ENCODE data around the gene NLGN1. TPM values are rescaled to one million over a fixed set of nuclear protein-coding genes. Genes with fewer than 3 reads are reported as not detected.

NLGN1 gene
- total RNA-seq, 1 experiment from 2014 or later = 0.85 TPM

- intact Hi-C loops (cut with micrococcal nuclease; ENCODE audit: unreplicated experiment) (no loop called here), in situ Hi-C loops (cut with HindIII; ENCODE audit: low pct_unique_long_range_greater_than_20kb, low sequenced_read_pairs) (no loop called here)
- BruUV-seq (replicated peaks) = no TSS peak
- no peak overlapping the region for H3K27ac ChIP-seq (ENCODE audit: low read length)
- H3K36me3 ChIP-seq (ENCODE audit: control insufficient read depth, insufficient read depth, low read length) = no peaks in the 10 kb centered on the region
- H3K27me3 ChIP-seq (ENCODE audit: control insufficient read depth, insufficient read depth, low read length) = no peaks in the 10 kb centered on the region
- TF ChIP-seq TCF7L2 (IDR thresholded peaks at IDR 0.05; ENCODE audit: low read depth, low read length) = no peak
- no peak for TF ChIP-seq REST (IDR thresholded peaks at IDR 0.05; ENCODE audit: insufficient read depth in 1 of 2, low read depth in 2 of 2, low read length in 1 of 2)
- no peak for TF ChIP-seq CTCF (IDR thresholded peaks at IDR 0.05)
- TF ChIP-seq SIN3A (IDR thresholded peaks at IDR 0.05; ENCODE audit: borderline replicate concordance, insufficient read depth, low read depth, low read length) = no peak
- TF ChIP-seq POLR2AphosphoS5 (IDR thresholded peaks at IDR 0.05; ENCODE audit: low read depth, low read length) = no peak
- no peak overlapping the region for H3K4me3 ChIP-seq (ENCODE audit: low read depth in 2 of 2, low read length in 2 of 2)
- ChIA-PET POLR2A (no interaction called here), CTCF (no interaction called here)
- DNase-seq (ENCODE audit: low read depth, low spot score) (no peak), ATAC-seq (no peak)
- no peaks in the 10 kb centered on the region for H3K9me3 ChIP-seq (ENCODE audit: control insufficient read depth, insufficient read depth, low read depth, low read length)
- no peaks in the 10 kb centered on the region for H3K4me1 ChIP-seq (ENCODE audit: control insufficient read depth, insufficient read depth, low read length)
Measured at GRCh38 chr3:173567997-173568396, 170.5 kb downstream of the NLGN1 start.

GRCh38 chr3:173568623-173569022 is 171.1 kb downstream of the NLGN1 start:
- Histone ChIP-seq H3K36me3 (ENCODE audit: control insufficient read depth, insufficient read depth, low read length) (no peaks in the 10 kb centered on the region), H3K27ac (ENCODE audit: low read length) (no peak overlapping the region), H3K9me3 (ENCODE audit: control insufficient read depth, insufficient read depth, low read depth, low read length) (no peaks in the 10 kb centered on the region), H3K4me1 (ENCODE audit: control insufficient read depth, insufficient read depth, low read length) (no peaks in the 10 kb centered on the region), H3K4me3 (ENCODE audit: low read depth in 2 of 2, low read length in 2 of 2) (no peak overlapping the region), H3K27me3 (ENCODE audit: control insufficient read depth, insufficient read depth, low read length) (no peaks in the 10 kb centered on the region)
- ChIA-PET POLR2A (no interaction called here), CTCF (no interaction called here)
- BruUV-seq (replicated peaks) = no TSS peak
- in situ Hi-C loops (cut with HindIII; ENCODE audit: low pct_unique_long_range_greater_than_20kb, low sequenced_read_pairs) = no loop called here
- TF ChIP-seq REST (IDR thresholded peaks at IDR 0.05; ENCODE audit: insufficient read depth in 1 of 2, low read depth in 2 of 2, low read length in 1 of 2) (no peak), SIN3A (IDR thresholded peaks at IDR 0.05; ENCODE audit: borderline replicate concordance, insufficient read depth, low read depth, low read length) (no peak)
- intact Hi-C loops (cut with micrococcal nuclease; ENCODE audit: unreplicated experiment) = no loop called here
- ATAC-seq (no peak), DNase-seq (ENCODE audit: low read depth, low spot score) (no peak)

All from Panc1 (cell line).